Left ventricle myocardium inferior (tissue), 1 donor: Measurements from ENCODE around the gene ZMPSTE24. TPM values are rescaled to one million over a fixed set of nuclear protein-coding genes. Genes with fewer than 3 reads are reported as not detected.
A peak's percentile ranks its signal among the peaks of the same experiment; 100 is the strongest.

Experiments used
- DNase-seq: peaks from one replicate; pipeline ENCODE4 v3.0.0-alpha.2; 2020
- H3K27ac ChIP-seq: fragments of 200-600 bp; replicated peaks from 2 replicates; pipeline ENCODE4 v1.8.0; 2021
- H3K27me3 ChIP-seq: fragments of 200-600 bp; 2 replicates; pipeline ENCODE4 v1.8.0; 2021; ENCODE audit warnings: low read depth
- H3K36me3 ChIP-seq: fragments of 200-600 bp; 2 replicates; pipeline ENCODE4 v1.8.0; 2021
- H3K4me1 ChIP-seq: fragments of 200-600 bp; 2 replicates; pipeline ENCODE4 v1.8.0; 2021
- H3K4me3 ChIP-seq: fragments of 200-600 bp; 2 replicates; pipeline ENCODE4 v1.8.0; 2021; ENCODE audit warnings: mild to moderate bottlenecking, moderate library complexity
- H3K9me3 ChIP-seq: fragments of 200-600 bp; replicated peaks from 2 replicates; pipeline ENCODE4 v1.8.0; 2021
- CTCF ChIP-seq: fragments of 200-600 bp; IDR thresholded peaks from 2 replicates; pipeline ENCODE4 v1.8.0; 2021; ENCODE audit warnings: antibody characterized with exemption, mild to moderate bottlenecking, borderline replicate concordance
- intact Hi-C: fragments of 100-400 bp; cut with micrococcal nuclease; formaldehyde crosslinking; loops from one replicate; pipeline ENCODE4 v1.11.0; 2022
- total RNA-seq: library from RNA; stranded (reverse); fragmentation: NEBNext Ultra II Directional; extraction: Animal tissue kit (Norgen Biotek cat#: 25700); gene quantifications from one replicate; pipeline ENCODE4 v1.2.1, GENCODE V29; 2021
- donor health status: DM: no; HTN: yes; CAD: no; lungs with severe emphysema.

ZMPSTE24 gene
- total RNA-seq, 1 donor from 2014 or later: 33.8 TPM

DNA sequence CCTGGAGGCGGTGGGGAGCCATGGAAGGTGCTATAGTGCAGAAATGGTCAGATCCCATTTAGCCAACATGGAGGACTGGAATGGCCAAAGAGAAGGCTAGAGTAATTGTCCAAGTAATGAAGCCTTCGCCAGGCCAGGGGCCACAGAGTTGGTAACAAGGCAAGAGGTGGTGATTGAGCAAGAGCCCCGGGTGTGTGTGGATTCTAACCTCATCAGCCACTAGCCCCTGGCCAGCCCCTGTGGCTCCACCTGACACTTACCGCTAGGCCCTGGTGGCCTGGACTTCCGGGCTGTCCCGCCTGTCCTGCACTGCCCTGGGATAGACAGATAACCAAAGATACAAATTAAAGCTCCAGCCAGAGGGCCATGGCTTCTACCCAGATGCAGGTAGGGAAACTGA lies 49.1 kb downstream of the ZMPSTE24 start:
- no peak for TF ChIP-seq CTCF
- Histone ChIP-seq H3K36me3 (no peaks in the 10 kb centered on the region), H3K4me1 (peaks cover 7% of the 10 kb centered on the region), H3K9me3 (no peaks in the 10 kb centered on the region), H3K4me3 (no peak overlapping the region), H3K27ac (no peak overlapping the region), H3K27me3 (peaks cover 20% of the 10 kb centered on the region)
- intact Hi-C loops: no loop called here
- DNase-seq: no peak

DNA sequence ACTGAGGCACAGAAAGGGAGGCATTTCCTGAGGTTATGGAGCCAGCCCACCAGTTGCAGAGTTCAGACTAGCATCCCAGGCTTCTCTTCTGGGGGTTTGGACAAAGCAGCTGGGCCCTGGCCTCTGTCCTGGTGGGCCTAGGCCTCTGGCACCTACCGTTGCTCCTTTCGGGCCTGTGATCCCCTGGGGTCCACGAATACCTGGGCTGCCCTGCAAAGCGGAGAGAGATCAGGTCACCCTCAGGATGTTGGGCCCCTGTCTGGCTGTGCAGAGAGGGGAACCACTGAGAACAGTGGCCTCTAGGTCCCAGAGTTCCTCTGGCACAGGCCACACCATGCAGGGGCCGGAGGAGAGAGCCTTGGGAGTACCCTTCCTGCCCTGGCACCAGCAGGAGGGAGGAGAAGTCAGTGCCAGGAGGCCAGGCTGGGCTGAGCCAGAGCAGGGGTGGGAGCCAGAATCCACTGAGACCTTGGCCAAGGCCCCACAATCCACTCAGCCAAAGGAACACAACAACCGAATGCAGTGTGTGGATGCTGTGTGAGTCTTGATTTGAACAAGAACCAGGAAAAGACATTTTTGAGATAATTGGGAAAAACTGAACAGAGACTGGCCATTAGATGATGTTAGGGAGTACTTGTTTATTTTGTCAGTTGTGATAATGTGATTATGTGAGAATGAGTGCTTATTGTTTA lies 50.1 kb downstream of the ZMPSTE24 start:
- intact Hi-C loops: no loop called here
- Histone ChIP-seq H3K27ac (no peak overlapping the region), H3K27me3 (peaks cover 15% of the 10 kb centered on the region), H3K4me1 (peaks cover 7% of the 10 kb centered on the region), H3K9me3 (no peaks in the 10 kb centered on the region), H3K4me3 (no peak overlapping the region), H3K36me3 (no peaks in the 10 kb centered on the region)
- no peak for TF ChIP-seq CTCF
- DNase-seq: peak; percentile 40

DNA sequence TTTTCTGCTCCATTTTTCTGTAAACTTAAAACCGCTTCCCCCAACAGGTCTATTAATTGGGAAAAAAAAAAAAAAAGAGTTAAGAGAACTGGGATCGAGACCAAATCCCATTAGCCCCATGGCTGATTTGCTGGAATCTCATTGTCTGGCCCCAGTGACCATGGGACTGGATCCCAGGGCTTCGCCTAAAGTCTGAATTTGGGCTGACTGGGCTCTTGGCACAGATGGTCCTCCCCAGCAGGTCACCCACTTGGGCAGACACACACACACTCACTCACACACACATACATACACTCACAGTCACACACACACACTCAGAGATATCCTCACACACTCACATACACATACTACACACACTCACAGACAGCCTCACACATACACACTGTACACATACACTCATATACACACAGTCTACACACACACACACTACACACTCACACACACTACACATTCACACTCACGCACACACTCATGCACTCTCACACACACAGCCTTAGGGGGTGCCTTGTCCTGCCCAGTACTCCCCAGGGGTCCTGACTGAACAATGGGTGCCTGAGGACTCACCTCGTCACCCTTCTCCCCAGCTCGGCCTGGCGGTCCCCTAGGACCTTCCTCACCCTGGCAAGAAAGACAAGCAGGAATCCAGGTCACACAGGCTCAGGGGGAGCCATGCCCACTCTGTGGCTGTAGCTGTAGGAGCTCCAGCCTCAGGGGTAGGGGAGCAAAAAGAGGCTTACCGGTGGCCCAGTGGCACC lies 51.5 kb downstream of the ZMPSTE24 start:
- Histone ChIP-seq H3K4me1 (peaks cover 7% of the 10 kb centered on the region), H3K4me3 (no peak overlapping the region), H3K27me3 (peaks cover 8% of the 10 kb centered on the region), H3K36me3 (no peaks in the 10 kb centered on the region), H3K27ac (no peak overlapping the region), H3K9me3 (no peaks in the 10 kb centered on the region)
- DNase-seq: no peak
- TF ChIP-seq CTCF: no peak
- intact Hi-C loops: no loop called here

DNA sequence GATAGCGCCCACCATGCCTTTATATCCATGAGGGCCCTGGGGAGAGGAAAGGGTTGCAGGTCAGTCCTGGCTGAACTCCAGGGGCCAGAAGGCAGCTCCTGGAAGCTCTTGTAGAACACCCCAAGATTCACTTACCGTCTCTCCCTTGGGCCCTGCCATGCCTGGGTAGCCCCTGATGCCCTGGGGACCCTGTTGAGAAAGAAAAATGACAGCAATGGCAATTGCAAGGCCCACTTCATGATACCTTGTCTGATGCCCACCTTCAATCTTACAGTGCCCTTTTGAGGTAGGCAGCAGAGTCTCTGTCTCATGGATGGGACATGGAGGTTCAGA lies 52.1 kb downstream of the ZMPSTE24 start:
- peaks cover 7% of the 10 kb centered on the region for H3K27me3 ChIP-seq
- no peaks in the 10 kb centered on the region for H3K36me3 ChIP-seq
- no peak overlapping the region for H3K27ac ChIP-seq
- no peaks in the 10 kb centered on the region for H3K9me3 ChIP-seq
- H3K4me1 ChIP-seq: peaks cover 13% of the 10 kb centered on the region
- H3K4me3 ChIP-seq: no peak overlapping the region
- TF ChIP-seq CTCF: no peak
- intact Hi-C loops: no loop called here
- no peak for DNase-seq

DNA sequence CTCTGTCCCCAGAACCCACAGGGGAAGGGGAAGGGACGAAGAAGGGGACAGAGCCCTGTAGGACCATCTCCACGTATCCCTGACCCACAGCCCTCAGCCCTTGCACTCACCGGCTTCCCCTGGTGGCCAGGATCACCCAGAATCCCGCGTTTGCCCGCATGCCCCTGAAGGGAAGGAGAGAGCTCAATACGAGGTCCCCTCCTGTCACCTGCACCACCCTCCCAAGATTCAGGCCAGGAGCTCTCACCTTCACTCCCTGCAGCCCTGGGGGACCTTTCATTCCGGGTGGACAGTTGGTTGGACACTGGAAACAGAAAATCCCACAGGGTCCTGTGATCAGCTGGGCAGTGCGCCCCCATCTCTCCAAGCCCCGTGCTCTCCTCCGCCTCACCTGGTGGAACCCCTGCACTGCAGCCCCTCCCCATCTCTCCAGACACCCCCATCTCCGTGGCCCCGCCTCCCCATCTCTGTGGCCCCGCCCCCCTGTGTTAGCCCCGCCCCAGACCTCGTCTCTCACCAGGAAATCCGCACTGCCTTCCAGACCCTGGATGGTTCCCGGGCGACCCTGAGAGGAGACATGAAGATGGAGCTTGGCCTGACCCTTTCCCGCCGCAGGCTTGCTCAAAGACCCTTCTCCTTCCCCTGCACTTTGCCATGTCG lies 53.1 kb downstream of the ZMPSTE24 start:
- intact Hi-C loops: no loop called here
- Histone ChIP-seq H3K36me3 (no peaks in the 10 kb centered on the region), H3K4me1 (peaks cover 23% of the 10 kb centered on the region), H3K27me3 (peaks cover 15% of the 10 kb centered on the region), H3K4me3 (no peak overlapping the region), H3K27ac (no peak overlapping the region), H3K9me3 (no peaks in the 10 kb centered on the region)
- no peak for DNase-seq
- TF ChIP-seq CTCF: no peak
